Measurements from ENCODE around the gene KRTAP5-6.

KRTAP5-6 gene

GRCh38 chr11:1743585-1744136 lies 46.7 kb downstream of the KRTAP5-6 start:
- DNase-seq (ENCODE audit: extremely low spot score, insufficient read length, low read depth) (no peak), FAIRE-seq (no peak)

- no peak for FAIRE-seq
Observed at GRCh38 chr11:1744137-1744886, 47.3 kb downstream of the KRTAP5-6 start.

GRCh38 chr11:1744891-1745700 lies 48.1 kb downstream of the KRTAP5-6 start:
- FAIRE-seq = no peak
- DNase-seq (ENCODE audit: extremely low spot score, insufficient read length, low read depth) = no peak

More at GRCh38 chr11:1744137-1744886, 47.3 kb downstream of the KRTAP5-6 start:
- no peak for DNase-seq (ENCODE audit: extremely low spot score, insufficient read length, low read depth)

GRCh38 chr11:1745701-1746320 lies 48.8 kb downstream of the KRTAP5-6 start:
- FAIRE-seq = no peak
- DNase-seq (ENCODE audit: extremely low spot score, insufficient read length, low read depth) = no peak

DNA sequence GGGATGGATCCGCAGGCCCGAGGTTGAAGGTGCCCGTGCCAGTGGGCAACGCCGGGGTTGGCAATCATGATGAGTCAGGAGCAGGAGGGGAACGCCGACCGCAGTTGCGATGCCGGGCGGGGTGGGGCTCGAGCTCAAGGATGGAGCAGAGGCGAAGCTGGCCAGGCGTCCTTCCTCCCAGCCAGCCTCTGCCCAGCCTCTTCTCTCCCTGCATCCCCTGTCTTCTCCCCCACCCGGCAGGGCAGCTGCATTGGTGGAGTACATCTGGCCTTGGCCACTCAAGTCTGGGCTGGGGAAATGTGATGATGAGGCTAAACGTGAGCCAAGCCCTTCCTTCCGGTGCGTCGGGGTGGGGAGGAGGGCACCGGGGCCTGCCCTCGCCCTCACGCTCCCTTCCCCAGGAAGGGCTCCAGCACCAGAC lies 49.5 kb downstream of the KRTAP5-6 start:
- DNase-seq (ENCODE audit: extremely low spot score, insufficient read length, low read depth) (no peak), FAIRE-seq (no peak)

DNA sequence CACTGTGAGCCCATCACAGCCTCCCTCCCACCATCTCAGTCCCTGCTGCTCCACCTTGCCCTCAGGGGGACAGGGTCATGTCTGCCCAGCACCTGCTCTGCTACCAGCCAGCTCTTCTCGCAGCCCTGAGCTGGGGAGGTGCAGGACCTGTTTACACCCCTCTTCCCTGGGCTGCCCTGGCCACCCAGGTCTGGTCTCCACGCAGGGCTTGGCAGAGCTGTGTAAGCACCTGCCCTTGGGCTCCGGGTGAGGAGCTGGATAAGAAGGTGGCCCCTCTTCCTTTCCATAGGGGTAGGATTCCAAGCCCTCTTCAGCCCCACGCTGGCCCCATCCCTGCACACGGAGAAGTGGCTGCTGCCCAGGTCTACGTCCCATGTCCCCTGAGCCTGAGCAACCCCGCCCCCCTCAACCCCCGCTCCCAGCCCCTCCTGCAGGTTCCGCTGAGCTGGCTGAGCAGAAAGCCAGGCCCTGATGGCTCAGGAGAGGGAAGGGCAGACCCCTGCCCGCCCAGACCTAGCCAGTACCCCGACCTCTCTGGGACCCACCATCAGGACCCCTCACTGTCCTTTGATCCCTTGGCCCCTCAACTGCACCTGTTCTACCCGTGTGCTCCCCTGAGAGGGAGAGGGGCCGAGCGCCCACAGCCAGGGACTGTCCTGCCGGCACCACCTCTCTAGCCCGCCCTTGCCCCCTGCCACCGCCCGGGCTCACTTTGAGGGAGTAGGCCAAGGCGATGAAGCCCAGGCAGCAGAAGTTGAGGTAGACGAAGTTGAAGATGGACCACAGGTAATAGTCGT lies 50.2 kb downstream of the KRTAP5-6 start:
- DNase-seq (ENCODE audit: extremely low spot score, insufficient read length, low read depth) (no peak), FAIRE-seq (no peak)
